Thoracic aorta (tissue), 2 donors: ENCODE measurements around the gene ENTPD5. TPM values are rescaled to one million over a fixed set of nuclear protein-coding genes. Genes with fewer than 3 reads are reported as not detected.

Experiments
- ATAC-seq: fragments of 150-250 bp; one replicate; pipeline ENCODE4 v1.8.0; 2017; ENCODE audit warnings: low read depth; ENCODE audit not compliant: insufficient number of reproducible peaks, low FRiP score
- DNase-seq: peaks from one replicate; pipeline ENCODE4 v3.0.0-alpha.2; 2020; ENCODE audit warnings: low spot score
- H3K27ac ChIP-seq, 2 donors: fragments of 200-600 bp; sonication (generic); 1 replicate in 1 of 2; 2 replicates in 1 of 2; pipeline ENCODE4 v1.5.1; 2016; ENCODE audit warnings: mild to moderate bottlenecking in 2 of 2, moderate library complexity in 2 of 2
- H3K27me3 ChIP-seq: fragments of 200-600 bp; sonication (generic); replicated peaks from 2 replicates; pipeline ENCODE4 v1.6.0; 2016; ENCODE audit warnings: mild to moderate bottlenecking; ENCODE audit not compliant: insufficient read depth
- H3K36me3 ChIP-seq: fragments of 200-600 bp; sonication (generic); one replicate; pipeline ENCODE4 v1.5.1; 2016
- H3K4me1 ChIP-seq, 2 donors: fragments of 200-600 bp; sonication (generic); 1 replicate in 1 of 2; 2 replicates in 1 of 2; pipeline versions ENCODE4 v1.5.1 to v1.6.0; 2016; ENCODE audit warnings: low read depth in 2 of 2, mild to moderate bottlenecking in 1 of 2; ENCODE audit not compliant: control insufficient read depth in 1 of 2
- H3K4me3 ChIP-seq: fragments of 200-600 bp; sonication (generic); 2 replicates; pipeline ENCODE4 v1.5.1; 2016; ENCODE audit warnings: mild to moderate bottlenecking
- H3K9me3 ChIP-seq: fragments of 200-600 bp; sonication (generic); 2 replicates; pipeline ENCODE4 v1.5.1; 2016
- total RNA-seq, 2 donors: library from RNA; depleted of rRNA; stranded (reverse); fragments of >200 nt; gene quantifications; one replicate each; pipeline versions ENCODE4 v1.1.0 to v1.2.3, GENCODE V29; 2016
- TF ChIP-seq, protein P1 (sequence below): fragments of 200-600 bp; sonication (generic); IDR thresholded peaks from one replicate; pipeline ENCODE4 v1.5.1; 2019; ENCODE audit warnings: antibody characterized with exemption

Gene ENTPD5
- total RNA-seq, 2 donors from 2014 or later: 9.8 to 17.5 TPM

DNA sequence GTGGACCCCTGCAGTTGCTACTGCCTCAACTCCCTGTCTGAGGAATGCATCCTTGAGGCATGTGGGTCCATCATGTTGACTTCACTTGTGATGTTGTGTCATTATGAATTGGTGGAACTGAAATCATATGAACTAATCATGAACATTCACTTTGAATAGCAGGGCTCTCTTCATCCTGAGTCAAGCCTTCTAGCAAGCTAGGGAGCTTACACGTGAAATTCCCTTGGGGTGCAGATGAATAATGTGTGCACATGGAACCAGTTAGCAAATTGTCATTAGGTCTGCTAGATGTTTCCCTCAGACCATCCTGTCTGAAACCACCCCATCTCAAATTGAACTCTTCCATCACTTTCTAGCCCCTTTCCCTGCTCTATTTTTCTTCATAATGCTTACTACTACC is 65.4 kb downstream of the ENTPD5 start:
- H3K9me3 ChIP-seq: no peaks in the 10 kb centered on the region
- no peak for ATAC-seq
- no peak overlapping the region for H3K4me3 ChIP-seq
- TF ChIP-seq, protein P1, sequence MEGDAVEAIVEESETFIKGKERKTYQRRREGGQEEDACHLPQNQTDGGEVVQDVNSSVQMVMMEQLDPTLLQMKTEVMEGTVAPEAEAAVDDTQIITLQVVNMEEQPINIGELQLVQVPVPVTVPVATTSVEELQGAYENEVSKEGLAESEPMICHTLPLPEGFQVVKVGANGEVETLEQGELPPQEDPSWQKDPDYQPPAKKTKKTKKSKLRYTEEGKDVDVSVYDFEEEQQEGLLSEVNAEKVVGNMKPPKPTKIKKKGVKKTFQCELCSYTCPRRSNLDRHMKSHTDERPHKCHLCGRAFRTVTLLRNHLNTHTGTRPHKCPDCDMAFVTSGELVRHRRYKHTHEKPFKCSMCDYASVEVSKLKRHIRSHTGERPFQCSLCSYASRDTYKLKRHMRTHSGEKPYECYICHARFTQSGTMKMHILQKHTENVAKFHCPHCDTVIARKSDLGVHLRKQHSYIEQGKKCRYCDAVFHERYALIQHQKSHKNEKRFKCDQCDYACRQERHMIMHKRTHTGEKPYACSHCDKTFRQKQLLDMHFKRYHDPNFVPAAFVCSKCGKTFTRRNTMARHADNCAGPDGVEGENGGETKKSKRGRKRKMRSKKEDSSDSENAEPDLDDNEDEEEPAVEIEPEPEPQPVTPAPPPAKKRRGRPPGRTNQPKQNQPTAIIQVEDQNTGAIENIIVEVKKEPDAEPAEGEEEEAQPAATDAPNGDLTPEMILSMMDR: no peak
- peaks cover 37% of the 10 kb centered on the region for H3K36me3 ChIP-seq
- no peak for DNase-seq
- H3K27ac ChIP-seq: no peak overlapping the region
- peaks cover 9 to 18% of the 10 kb centered on the region in 2 donors for H3K4me1 ChIP-seq
- no peaks in the 10 kb centered on the region for H3K27me3 ChIP-seq

DNA sequence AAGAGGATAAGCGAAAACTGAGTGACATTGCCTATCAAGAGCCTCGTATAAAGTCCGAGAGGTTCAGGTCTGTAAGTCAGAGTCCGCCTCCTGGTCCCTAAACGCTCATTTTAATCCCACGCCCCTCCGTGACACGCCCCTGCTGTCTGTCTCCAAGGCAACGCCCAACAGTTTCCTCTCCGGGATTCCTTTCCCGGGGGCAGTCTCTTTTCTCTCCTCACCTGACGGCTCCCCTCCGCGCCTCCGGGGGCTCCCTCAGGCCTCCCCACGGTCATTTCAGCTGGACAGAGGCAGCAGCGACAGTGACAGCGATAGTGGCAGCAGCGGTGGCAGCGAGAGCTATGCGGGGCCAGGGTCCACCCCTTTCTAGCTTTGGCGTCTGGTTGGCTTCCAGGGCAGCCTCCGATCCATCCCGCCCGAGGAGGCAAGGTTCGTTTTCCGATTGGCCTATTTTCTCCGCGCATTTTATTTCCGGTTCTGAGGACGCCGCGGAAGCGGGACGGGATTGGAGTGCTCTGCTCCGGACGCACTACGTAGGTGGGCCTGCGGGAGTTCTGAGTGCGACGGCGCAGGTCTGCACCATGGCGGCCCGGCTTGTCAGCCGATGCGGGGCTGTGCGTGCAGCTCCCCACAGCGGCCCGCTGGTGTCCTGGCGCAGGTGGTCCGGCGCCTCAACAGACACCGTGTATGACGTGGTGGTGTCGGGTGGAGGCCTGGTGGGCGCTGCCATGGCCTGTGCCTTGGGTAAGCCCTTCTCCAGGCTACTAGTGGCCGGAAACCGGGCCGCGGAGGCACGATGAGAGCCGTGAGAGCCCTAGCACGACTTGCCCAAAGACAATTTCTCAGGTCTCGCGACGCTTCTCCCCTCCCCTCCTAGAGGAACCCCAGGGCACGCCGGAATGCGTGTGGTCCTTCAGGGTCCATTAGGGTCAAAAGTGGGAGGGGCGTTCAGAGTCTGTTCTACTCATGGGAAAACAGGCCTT is 69.0 kb downstream of the ENTPD5 start, which contains the start of the genes COQ6 and FAM161B:
Gene COQ6, plus strand, starts transcription at position 551 of the 983 bp plus-strand sequence. Its CDS starts 31 bp downstream, at position 582.
Gene FAM161B, minus strand, starts transcription at position 343 of the 983 bp plus-strand sequence. Its CDS starts 68 bp downstream, at position 275.
- Histone ChIP-seq H3K36me3 (peaks cover 12% of the 10 kb centered on the region), H3K4me1 (peaks cover 9 to 18% of the 10 kb centered on the region in 2 donors), H3K9me3 (no peaks in the 10 kb centered on the region), H3K27me3 (no peaks in the 10 kb centered on the region), H3K27ac (peak within 1 kb of the TSS; percentile 85 to 96), H3K4me3 (peak within 1 kb of the TSS; percentile 94)
- DNase-seq (peak; percentile 90), ATAC-seq (peak; percentile 95)
- TF ChIP-seq, protein P1: no peak

DNA sequence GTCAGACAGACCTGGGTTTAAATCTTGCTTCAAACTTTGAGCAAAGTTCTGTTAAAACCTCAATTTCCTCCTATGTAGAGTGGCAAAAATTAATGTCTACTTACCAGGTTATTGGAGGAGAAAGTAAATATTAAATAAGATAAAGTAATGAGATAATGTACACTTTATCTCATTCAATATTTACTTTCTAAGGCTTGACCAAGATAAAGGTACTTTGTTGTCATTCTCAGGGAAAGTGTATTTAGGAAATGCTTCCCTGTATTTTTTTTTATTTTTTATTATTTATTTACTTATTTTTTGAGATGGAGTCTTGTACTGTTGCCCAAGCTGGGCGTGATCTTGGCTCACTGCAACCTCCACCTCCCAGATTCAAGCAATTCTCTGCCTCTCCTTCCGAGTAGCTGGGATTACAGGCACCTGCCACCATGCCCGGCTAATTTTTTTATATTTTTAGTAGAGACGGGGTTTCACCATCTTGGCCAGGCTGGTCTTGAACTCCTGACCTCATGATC is 73.9 kb downstream of the ENTPD5 start:
- ATAC-seq (no peak), DNase-seq (no peak)
- H3K27me3 ChIP-seq: no peaks in the 10 kb centered on the region
- H3K36me3 ChIP-seq: peaks cover 18% of the 10 kb centered on the region
- TF ChIP-seq, protein P1: no peak
- no peaks in the 10 kb centered on the region for H3K9me3 ChIP-seq
- no peak overlapping the region for H3K4me3 ChIP-seq
- peaks cover 0 to 8% of the 10 kb centered on the region in 2 donors for H3K4me1 ChIP-seq
- no peak overlapping the region for H3K27ac ChIP-seq

DNA sequence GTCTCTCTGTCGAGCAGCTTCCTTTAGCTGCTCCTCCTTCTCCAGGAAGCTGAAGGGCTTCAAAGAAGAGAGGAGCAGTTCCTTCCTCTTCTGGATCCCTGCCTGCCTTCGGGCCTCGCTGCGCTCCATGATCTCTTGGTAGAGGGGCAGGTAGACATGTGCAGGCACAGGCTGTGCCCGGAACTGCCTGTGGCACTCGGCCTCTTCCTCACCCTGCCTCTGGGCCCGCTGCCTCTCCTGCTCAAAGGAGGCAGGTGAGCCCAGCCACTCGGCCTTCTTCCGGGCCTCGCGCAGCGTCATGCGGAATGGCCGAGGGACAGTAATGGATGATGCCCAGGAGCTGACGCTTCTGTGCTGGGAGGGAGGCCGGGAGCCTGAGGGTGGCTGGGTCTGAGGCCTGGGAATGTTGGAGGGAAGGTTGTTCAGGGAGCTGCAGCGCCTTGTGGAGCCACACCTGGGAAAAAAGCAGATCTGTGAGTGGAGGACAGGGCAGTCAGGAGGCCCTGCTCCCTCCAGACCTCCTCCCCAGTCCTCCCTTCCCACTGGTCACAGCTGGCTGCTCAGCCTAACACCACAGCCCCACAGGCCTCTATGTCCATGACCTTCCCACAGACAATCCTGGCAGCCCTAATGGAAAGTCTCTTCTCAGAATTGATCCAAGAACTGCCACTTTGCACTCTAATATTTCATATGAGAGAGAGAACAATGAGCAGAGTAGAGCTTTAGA is 74.5 kb downstream of the ENTPD5 start:
- TF ChIP-seq, protein P1: no peak
- Histone ChIP-seq H3K27ac (no peak overlapping the region), H3K4me3 (no peak overlapping the region), H3K36me3 (peaks cover 18% of the 10 kb centered on the region), H3K4me1 (peaks cover 0 to 7% of the 10 kb centered on the region in 2 donors), H3K27me3 (no peaks in the 10 kb centered on the region), H3K9me3 (no peaks in the 10 kb centered on the region)
- DNase-seq: no peak
- no peak for ATAC-seq
